Heart left ventricle (tissue), 13 donors: ENCODE results near the gene CDH18.
"Not testable (repeated sequence)": the region's sequence is repeated elsewhere in the genome, so short reads cannot be mapped to it uniquely, and the experiment has no call there.

ENCODE experiments used
- CTCF ChIP-seq, 12 donors: fragments of 200-600 bp; sonication (generic) in 4 of 12; IDR thresholded peaks; one replicate each; pipeline versions ENCODE4 v1.5.0 to v1.8.0; 2018 to 2022; ENCODE audit warnings: antibody characterized with exemption in 12 of 12, mild to moderate bottlenecking in 5 of 12
- POLR2A ChIP-seq, 2 donors: fragments of 450-650 bp; IDR thresholded peaks; one replicate each; pipeline ENCODE4 v1.6.1; 2017; ENCODE audit warnings: antibody characterized with exemption in 2 of 2, mild to moderate bottlenecking in 2 of 2, moderate library complexity in 2 of 2
- donor health status: ischemic (EF 13 %, LVEDD 7.1; RV severe dilation, severe dysfunction).
- donor health status: DM: no; HTN: yes; CAD: no.
- donor health status: DM: no; HTN: no; CAD: no.
- donor health status: ischemic (EF 25% LVEDD 6.9; RV normal size, moderate dysfunction).
- donor health status: ischemic (EF 25% LVEDD 5.7; RV mildly dilated, moderate dysfunction).
- donor health status: ischemic (EF 35%, LVEDD 5.7; RV mildly dilated, moderate dysfunction).
- donor health status: nonischemic (EF 11% LVEDD 7.7; RV severe dilation, severe dysfunction).
- donor health status: DM: yes; HTN: yes; CAD: no.
- donor health status: PGD.
- donor health status: ischemic (EF 29% LVEDD 5.4; RV normal size, mild dysfunction).
- donor health status: nonischemic (EF 23%, LVEDD 6.1; RV moderate dilation, normal function).

- TF ChIP-seq POLR2A, CTCF (IDR thresholded peaks at IDR 0.05): not testable (repeated sequence)
These were observed 211.1 kb downstream of the CDH18 start for GRCh38 chr5:19776886-19777285.
